ENCODE data around the gene TANC1.
A peak's percentile ranks its signal among the peaks of the same experiment; 100 is the strongest.
"Not testable (repeated sequence)": the region's sequence is repeated elsewhere in the genome, so short reads cannot be mapped to it uniquely, and the experiment has no call there.

TANC1 gene

GRCh38 chr2:159032580-159032979 is 64.1 kb downstream of the TANC1 start:
- DNase-seq, result no peak

GRCh38 chr2:159034713-159035112 is 66.3 kb downstream of the TANC1 start:
- DNase-seq, result no peak

GRCh38 chr2:159035790-159036411 is 67.5 kb downstream of the TANC1 start:
- no peak for DNase-seq

GRCh38 chr2:159036461-159036860 is 68.0 kb downstream of the TANC1 start:
- not testable (repeated sequence) for DNase-seq

- DNase-seq, result not testable (repeated sequence)
Observed at GRCh38 chr2:159041328-159041727, 72.9 kb downstream of the TANC1 start.

GRCh38 chr2:159042115-159042850 is 73.8 kb downstream of the TANC1 start:
- DNase-seq, result no peak

GRCh38 chr2:159043710-159044109 is 75.3 kb downstream of the TANC1 start:
- DNase-seq, result no peak

- peak; percentile 56 for DNase-seq
Observed at GRCh38 chr2:159044804-159045286, 76.4 kb downstream of the TANC1 start.

GRCh38 chr2:159045545-159046454 is 77.4 kb downstream of the TANC1 start:
- DNase-seq, result no peak

- DNase-seq, result no peak
Observed at GRCh38 chr2:159046966-159047365, 78.5 kb downstream of the TANC1 start.

- DNase-seq, result no peak
Observed at GRCh38 chr2:159050426-159050825, 82.0 kb downstream of the TANC1 start.

GRCh38 chr2:159051133-159051532 is 82.7 kb downstream of the TANC1 start:
- no peak for DNase-seq

- peak; percentile 51 for DNase-seq
Observed at GRCh38 chr2:159051661-159052060, 83.2 kb downstream of the TANC1 start.

- DNase-seq, result no peak
Observed at GRCh38 chr2:159052157-159052601, 83.7 kb downstream of the TANC1 start.

- no peak for DNase-seq
Observed at GRCh38 chr2:159053161-159054031, 85.0 kb downstream of the TANC1 start.

GRCh38 chr2:159054032-159054334 is 85.5 kb downstream of the TANC1 start:
- no peak for DNase-seq

GRCh38 chr2:159054985-159055384 is 86.5 kb downstream of the TANC1 start:
- DNase-seq, result no peak

GRCh38 chr2:159060518-159060917 is 92.1 kb downstream of the TANC1 start:
- no peak for DNase-seq

- no peak for DNase-seq
Observed at GRCh38 chr2:159063677-159064076, 95.2 kb downstream of the TANC1 start.

- DNase-seq, result no peak
Observed at GRCh38 chr2:159064446-159065301, 96.2 kb downstream of the TANC1 start.

GRCh38 chr2:159065313-159065712 is 96.9 kb downstream of the TANC1 start:
- no peak for DNase-seq

Data from right hindlimb (tissue), 1 donor.